K562 (cell line): ENCODE measurements around the gene DAGLA. TPM values are rescaled to one million over a fixed set of nuclear protein-coding genes. Genes with fewer than 3 reads are reported as not detected.

Experiments
- ATAC-seq: fragments of 200-7000 bp; cut with Tn5 transposase; 3 replicates; pipeline ENCODE4 v1.9.1; 2020; ENCODE audit warnings: moderate library complexity
- BruUV-seq: library from RNA; stranded (reverse); fragments of 400-500 nt; replicated peaks from 2 replicates; lab custom pipeline; 2021; lab: Mats Ljungman, UMichigan
- CTCF ChIA-PET: fragments of 300-600 bp; formaldehyde crosslinking; extraction: SDS; loops from one replicate; lab custom pipeline; 2021; ENCODE audit warnings: low intra/inter-chr PET ratio; lab: Yijun Ruan, JAX
- POLR2A ChIA-PET: fragments of 300-600, 350-650 bp; sonication (Branson Sonifier 250); formaldehyde crosslinking; extraction: SDS; loops from one replicate; lab custom pipeline; 2021; ENCODE audit warnings: antibody characterized with exemption, inconsistent platforms; lab: Yijun Ruan, JAX
- DNase-seq, 4 experiments: peaks; one replicate each; pipeline versions ENCODE4 v3.0.0 to v3.0.0-alpha.2; 2011 to 2018; ENCODE audit warnings: low spot score in 3 of 4, mixed read lengths in 3 of 4; ENCODE audit errors: extremely low read depth in 1 of 4
- FAIRE-seq: peaks from 2 replicates; lab custom pipeline; 2011; peaks lifted over from hg19 to GRCh38; lab: Jason Lieb, UNC
- H2AFZ ChIP-seq: 2 replicates; pipeline ENCODE4 v1.6.0; 2011; ENCODE audit warnings: low read depth, low read length, control low read depth, inconsistent platforms
- H3K27ac ChIP-seq: fragments of 200-600 bp; 3 replicates; pipeline ENCODE4 v1.8.0; 2011; ENCODE audit warnings: low read depth, mild to moderate bottlenecking, control low read depth, inconsistent platforms, low read length, moderate library complexity, mixed read lengths; ENCODE audit errors: extremely low read depth
- H3K27me3 ChIP-seq, 2 experiments: fragments of 300-600 bp in 1 of 2; 2 replicates in 1 of 2; 3 replicates in 1 of 2; pipeline versions ENCODE4 v1.6.0 to v1.8.0; 2011; ENCODE audit warnings: inconsistent platforms in 2 of 2, low read length in 2 of 2, mild to moderate bottlenecking in 1 of 2, mixed read lengths in 1 of 2, moderate library complexity in 1 of 2; ENCODE audit not compliant: control insufficient read depth in 2 of 2, insufficient read depth in 2 of 2
- H3K36me3 ChIP-seq: fragments of 300-600 bp; 3 replicates; pipeline ENCODE4 v1.8.0; 2011; ENCODE audit warnings: mild to moderate bottlenecking, low read length, inconsistent platforms; ENCODE audit not compliant: control insufficient read depth, insufficient read depth
- H3K4me1 ChIP-seq, 2 experiments: fragments of 200-600 bp in 1 of 2; replicated peaks in 1 of 2; 2 replicates in 1 of 2; 3 replicates in 1 of 2; pipeline versions ENCODE4 v1.5.1 to v1.8.0; 2011; ENCODE audit warnings: inconsistent platforms in 2 of 2, low read length in 2 of 2, mild to moderate bottlenecking in 1 of 2, mixed read lengths in 1 of 2, moderate library complexity in 1 of 2; ENCODE audit not compliant: control insufficient read depth in 2 of 2, insufficient read depth in 2 of 2
- H3K4me2 ChIP-seq: 2 replicates; pipeline ENCODE4 v1.6.1; 2011; ENCODE audit warnings: low read length, control low read depth, inconsistent platforms, mixed read lengths; ENCODE audit not compliant: insufficient read depth
- H3K4me3 ChIP-seq: fragments of 200-600 bp; sonication (generic), shearing (Covaris generic); 2 replicates; pipeline ENCODE4 v1.5.1; 2016; ENCODE audit warnings: control low read depth, inconsistent platforms
- H3K79me2 ChIP-seq: fragments of 200-600 bp; 3 replicates; pipeline ENCODE4 v1.8.0; 2011; ENCODE audit warnings: low read length, inconsistent platforms; ENCODE audit not compliant: control insufficient read depth, insufficient read depth
- H3K9ac ChIP-seq, 2 experiments: 2 replicates each; pipeline versions ENCODE4 v1.6.0 to v1.6.1; 2011; ENCODE audit warnings: low read depth in 2 of 2, low read length in 2 of 2, control low read depth in 1 of 2, inconsistent platforms in 1 of 2, mild to moderate bottlenecking in 1 of 2, mixed read lengths in 1 of 2; ENCODE audit not compliant: insufficient read depth in 1 of 2
- H3K9me1 ChIP-seq: one replicate; pipeline ENCODE4 v1.6.0; 2011; ENCODE audit warnings: inconsistent platforms, mild to moderate bottlenecking, low read length, moderate library complexity; ENCODE audit not compliant: control insufficient read depth, insufficient read depth
- H3K9me3 ChIP-seq: replicated peaks from 2 replicates; pipeline ENCODE4 v1.5.1; 2011; ENCODE audit warnings: low read depth, low read length, inconsistent platforms; ENCODE audit not compliant: control insufficient read depth, insufficient read depth
- H4K20me1 ChIP-seq: replicated peaks from 2 replicates; pipeline ENCODE4 v1.6.1; 2011; ENCODE audit warnings: low read length, inconsistent platforms, mixed read lengths; ENCODE audit not compliant: control insufficient read depth, insufficient read depth
- ARID1B ChIP-seq: fragments of 450-650 bp; IDR thresholded peaks from 2 replicates; pipeline ENCODE4 v1.6.1; 2016; ENCODE audit warnings: antibody characterized with exemption, mild to moderate bottlenecking, inconsistent platforms
- COPS2 ChIP-seq: fragments of 450-650 bp; conservative IDR thresholded peaks from 2 replicates; pipeline ENCODE4 v1.6.1; 2016; ENCODE audit warnings: mild to moderate bottlenecking, moderate library complexity
- EGR1 ChIP-seq: fragments of 450-650 bp; conservative IDR thresholded peaks from 2 replicates; pipeline ENCODE4 v1.6.1; 2017; ENCODE audit warnings: mild to moderate bottlenecking
- FUS ChIP-seq: fragments of 200-400 bp; formaldehyde crosslinking; optimal IDR thresholded peaks from 2 replicates; pipeline ENCODE3; 2017; ENCODE audit warnings: low read depth, low read length
- GABPA ChIP-seq: fragments of 200-800 bp; sonication (Bioruptor generic); conservative IDR thresholded peaks from 2 replicates; pipeline ENCODE4 v1.6.1; 2016; ENCODE audit warnings: low read depth, missing genetic modification characterization, missing compliant biosample characterization
- HEY1 ChIP-seq: fragments of 250-450 bp; sonication (Bioruptor Pico); IDR thresholded peaks from 2 replicates; pipeline ENCODE4 v1.5.0; 2020; ENCODE audit warnings: mild to moderate bottlenecking, moderate library complexity, borderline replicate concordance
- HOXB6 ChIP-seq: fragments of 250-450 bp; sonication (Bioruptor Pico); IDR thresholded peaks from 2 replicates; pipeline ENCODE4 v1.5.1; 2022; ENCODE audit warnings: mild to moderate bottlenecking, borderline replicate concordance
- ILK ChIP-seq: fragments of 450-650 bp; IDR thresholded peaks from 2 replicates; pipeline ENCODE4 v1.6.1; 2016; ENCODE audit warnings: missing genetic modification characterization, low read depth, mild to moderate bottlenecking, missing compliant biosample characterization, moderate library complexity, borderline replicate concordance
- KDM1A ChIP-seq, 2 experiments: fragments of 450-650 bp; IDR thresholded peaks; 2 replicates each; pipeline ENCODE4 v1.6.1; 2016; ENCODE audit warnings: mild to moderate bottlenecking in 2 of 2
- SAFB2 ChIP-seq: fragments of 200-400 bp; formaldehyde crosslinking; IDR thresholded peaks from 2 replicates; pipeline ENCODE4 v1.6.1; 2018; ENCODE audit warnings: borderline replicate concordance, low read length, low read depth, moderate library complexity; ENCODE audit not compliant: severe bottlenecking
- ZKSCAN8 ChIP-seq: fragments of 200-800 bp; sonication (Bioruptor generic); IDR thresholded peaks from 2 replicates; pipeline ENCODE4 v1.6.1; 2016; ENCODE audit warnings: missing genetic modification characterization, missing compliant biosample characterization
- ZNF224 ChIP-seq: sonication (generic); formaldehyde crosslinking; IDR thresholded peaks from 2 replicates; pipeline ENCODE4 v1.8.0; 2022; ENCODE audit warnings: mild to moderate bottlenecking, missing genetic modification reagents
- ZSCAN32 ChIP-seq: fragments of 450-650 bp; formaldehyde crosslinking; IDR thresholded peaks from 2 replicates; pipeline ENCODE4 v1.4.0; 2020; ENCODE audit warnings: mild to moderate bottlenecking, moderate library complexity
- WGBS: fragments of 100-300 bp; shearing (Covaris generic); methylation state at CpG from one replicate; pipeline ENCODE4 v1.1.6; 2016; ENCODE audit warnings: low coverage, mixed read lengths; ENCODE audit not compliant: insufficient coverage; ENCODE audit errors: missing lambda C conversion rate; 5-methylcytosine and 5-hydroxymethylcytosine counted together
- in situ Hi-C: fragments of 300-500 bp; cut with MboI; formaldehyde crosslinking; loops from 4 replicates; pipeline ENCODE4 v1.15.0; 2018; ENCODE audit warnings: inconsistent platforms, mixed read lengths
- intact Hi-C: fragments of 100-400 bp; cut with micrococcal nuclease; formaldehyde crosslinking; loops from 2 replicates; pipeline ENCODE4 v1.14.2; 2022
- polyA plus RNA-seq, 8 experiments: library from polyadenylated mRNA; depleted of rRNA in 4 of 8; stranded (reverse) in 5 of 8; unstranded in 3 of 8; fragments of >200 nt; fragmentation: Nextera tagmentation in 2 of 8; fragmentation: Illumina TruSeq in 1 of 8; extraction: Ambion mirVana in 2 of 8; extraction: Trizol in 1 of 8; gene quantifications; 2 replicates each; pipeline versions ENCODE4 v1.2.1 to v1.2.3, GENCODE V29; 2011 to 2014; ENCODE audit warnings: inconsistent platforms in 1 of 8, missing spikeins in 1 of 8
- total RNA-seq, 7 experiments: library from RNA; depleted of rRNA in 6 of 7; stranded (reverse); fragments of >200 nt in 6 of 7; fragmentation: Illumina TruSeq in 2 of 7; extraction: Trizol in 2 of 7; gene quantifications; 2 replicates each; pipeline versions ENCODE4 v1.2.1 to v1.2.3, GENCODE V29; 2011 to 2021; ENCODE audit warnings: low replicate concordance in 1 of 7
- TF ChIP-seq, protein P1 (sequence below): sonication (generic); formaldehyde crosslinking; IDR thresholded peaks from 2 replicates; pipeline ENCODE4 v1.8.0; 2023; ENCODE audit warnings: mild to moderate bottlenecking, missing genetic modification reagents
- TF ChIP-seq, protein P2 (sequence below): sonication (generic); formaldehyde crosslinking; IDR thresholded peaks from 2 replicates; pipeline ENCODE4 v1.8.0; 2022; ENCODE audit warnings: missing genetic modification reagents, mild to moderate bottlenecking, moderate library complexity, borderline replicate concordance
- TF ChIP-seq, protein P3 (sequence below), 2 experiments: IDR thresholded peaks in 1 of 2; conservative IDR thresholded peaks in 1 of 2; 2 replicates each; pipeline ENCODE4 v1.6.1; 2016; ENCODE audit warnings: low read depth in 2 of 2, mild to moderate bottlenecking in 1 of 2, missing compliant biosample characterization in 1 of 2, missing genetic modification characterization in 1 of 2, moderate library complexity in 1 of 2

DAGLA gene
- total and polyA plus RNA-seq, 9 of the 15 experiments (the other 6 are each of a cell fraction or from before 2014, with no cell fraction given) = 0.03 to 0.16 (median 0.04) TPM; not detected in 4

DNA sequence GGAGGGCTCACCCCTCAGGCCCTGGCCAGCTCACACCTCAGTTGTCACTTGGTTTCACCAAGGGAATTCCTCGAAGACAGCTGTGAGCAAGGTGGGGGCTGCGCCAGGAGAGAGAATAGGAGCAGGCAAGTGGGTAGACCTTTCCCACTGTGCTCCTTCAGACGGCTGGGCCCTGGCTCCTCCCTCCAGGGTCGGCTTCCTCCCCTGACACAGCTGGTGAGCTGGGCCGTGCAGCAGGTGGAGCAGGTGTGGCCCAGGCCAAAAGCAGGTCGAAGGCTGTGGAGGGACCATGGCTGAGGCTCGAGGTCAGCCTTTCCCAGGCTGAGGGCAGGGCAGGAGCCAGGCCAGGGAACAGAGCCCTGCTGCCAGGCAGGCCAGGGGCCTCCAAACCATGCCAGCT lies 59.8 kb downstream of the DAGLA start (continued):
- TF ChIP-seq ILK (tag) (no peak), ZKSCAN8 (no peak)

DNA sequence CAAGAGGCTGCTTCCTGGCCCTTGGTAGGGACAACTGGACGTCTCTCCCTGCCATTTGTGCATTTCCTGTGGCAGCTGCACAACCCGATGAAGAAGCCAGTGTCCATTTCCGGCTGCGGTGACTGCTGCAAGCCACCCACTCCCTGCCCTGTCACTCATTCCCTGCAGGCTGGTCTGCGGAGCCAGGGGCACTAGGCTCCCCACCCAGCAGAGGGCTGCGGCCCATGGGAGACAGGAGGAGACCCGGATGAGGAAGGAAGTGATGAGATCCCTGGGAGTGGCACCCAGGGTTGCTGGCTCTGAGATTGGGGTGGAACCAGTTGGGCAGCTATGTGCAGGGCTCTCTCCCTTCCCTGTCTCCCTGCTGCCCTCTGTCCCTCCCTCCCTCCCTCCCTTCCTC lies 62.2 kb downstream of the DAGLA start:
- no peak for FAIRE-seq
- DNase-seq = no peak
- in situ Hi-C loops = no loop called here
- no peak overlapping the region for H3K4me2 ChIP-seq
- intact Hi-C loops = no loop called here
- peaks cover 0 to 5% of the 10 kb centered on the region in 2 experiments; a peak in 1 of 5 replicates for H3K27me3 ChIP-seq
- no peak overlapping the region for H3K4me3 ChIP-seq
- H2AFZ ChIP-seq = peak overlapping the region; percentile 69
- CTCF ChIA-PET = no interaction called here
- no peaks in the 10 kb centered on the region for H3K9me3 ChIP-seq
- 22% methylated on average over 5 of the region's 7 CpGs for WGBS
- H3K4me1 ChIP-seq = peaks cover 6 to 72% of the 10 kb centered on the region in 2 experiments; a peak in 4 of 5 replicates
- POLR2A ChIA-PET = interaction anchor here (0.7 kb wide), 1 partner anchor 143 kb away, joined by 3 read pairs; no protein-coding TSS in a partner anchor
- no peak for ATAC-seq
- no TSS peak for BruUV-seq
- no peaks in the 10 kb centered on the region for H3K9me1 ChIP-seq
- no peaks in the 10 kb centered on the region for H3K79me2 ChIP-seq
- H3K27ac ChIP-seq = no peak overlapping the region
- H3K9ac ChIP-seq = peak overlapping the region in 1 of 2 experiments; percentile 72; a peak in 2 of 4 replicates
- no peaks in the 10 kb centered on the region for H3K36me3 ChIP-seq
- H4K20me1 ChIP-seq = no peaks in the 10 kb centered on the region
- no peak for TF ChIP-seq ZSCAN32 (CRISPR knock-in tag)
- TF ChIP-seq, protein P1, sequence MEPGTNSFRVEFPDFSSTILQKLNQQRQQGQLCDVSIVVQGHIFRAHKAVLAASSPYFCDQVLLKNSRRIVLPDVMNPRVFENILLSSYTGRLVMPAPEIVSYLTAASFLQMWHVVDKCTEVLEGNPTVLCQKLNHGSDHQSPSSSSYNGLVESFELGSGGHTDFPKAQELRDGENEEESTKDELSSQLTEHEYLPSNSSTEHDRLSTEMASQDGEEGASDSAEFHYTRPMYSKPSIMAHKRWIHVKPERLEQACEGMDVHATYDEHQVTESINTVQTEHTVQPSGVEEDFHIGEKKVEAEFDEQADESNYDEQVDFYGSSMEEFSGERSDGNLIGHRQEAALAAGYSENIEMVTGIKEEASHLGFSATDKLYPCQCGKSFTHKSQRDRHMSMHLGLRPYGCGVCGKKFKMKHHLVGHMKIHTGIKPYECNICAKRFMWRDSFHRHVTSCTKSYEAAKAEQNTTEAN = no peak
- TF ChIP-seq, protein P2, sequence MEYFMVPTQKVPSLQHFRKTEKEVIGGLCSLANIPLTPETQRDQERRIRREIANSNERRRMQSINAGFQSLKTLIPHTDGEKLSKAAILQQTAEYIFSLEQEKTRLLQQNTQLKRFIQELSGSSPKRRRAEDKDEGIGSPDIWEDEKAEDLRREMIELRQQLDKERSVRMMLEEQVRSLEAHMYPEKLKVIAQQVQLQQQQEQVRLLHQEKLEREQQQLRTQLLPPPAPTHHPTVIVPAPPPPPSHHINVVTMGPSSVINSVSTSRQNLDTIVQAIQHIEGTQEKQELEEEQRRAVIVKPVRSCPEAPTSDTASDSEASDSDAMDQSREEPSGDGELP = no peak
- TF ChIP-seq EGR1 = peak; percentile 68
- TF ChIP-seq HOXB6 (CRISPR knock-in tag) = no peak
- no peak for TF ChIP-seq FUS
- no peak for TF ChIP-seq SAFB2
- TF ChIP-seq HEY1 (CRISPR knock-in tag) = no peak
- no peak for TF ChIP-seq KDM1A (IDR thresholded peaks at IDR 0.05)
- TF ChIP-seq COPS2 = no peak
- no peak for TF ChIP-seq ZNF224
- TF ChIP-seq, protein P3, sequence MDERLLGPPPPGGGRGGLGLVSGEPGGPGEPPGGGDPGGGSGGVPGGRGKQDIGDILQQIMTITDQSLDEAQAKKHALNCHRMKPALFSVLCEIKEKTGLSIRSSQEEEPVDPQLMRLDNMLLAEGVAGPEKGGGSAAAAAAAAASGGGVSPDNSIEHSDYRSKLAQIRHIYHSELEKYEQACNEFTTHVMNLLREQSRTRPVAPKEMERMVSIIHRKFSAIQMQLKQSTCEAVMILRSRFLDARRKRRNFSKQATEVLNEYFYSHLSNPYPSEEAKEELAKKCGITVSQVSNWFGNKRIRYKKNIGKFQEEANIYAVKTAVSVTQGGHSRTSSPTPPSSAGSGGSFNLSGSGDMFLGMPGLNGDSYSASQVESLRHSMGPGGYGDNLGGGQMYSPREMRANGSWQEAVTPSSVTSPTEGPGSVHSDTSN (CRISPR knock-in tag; IDR thresholded peaks at IDR 0.05; ENCODE audit: low read depth) = no peak
- TF ChIP-seq, protein P3 (tag; conservative IDR thresholded peaks at IDR 0.05; ENCODE audit: low read depth) = peak; percentile 27; the same call in 1 of the 2 replicates
- TF ChIP-seq ARID1B = no peak
- peak; percentile 64 for TF ChIP-seq GABPA
